IPS-20b (cell line): ENCODE measurements around the gene CATSPERD.
"Not testable (repeated sequence)": the region's sequence is repeated elsewhere in the genome, so short reads cannot be mapped to it uniquely, and the experiment has no call there.

Source experiments
- H3K27ac ChIP-seq: one replicate; pipeline ENCODE4 v1.5.1; 2013; ENCODE audit warnings: low read length
- H3K27me3 ChIP-seq: 2 replicates; pipeline ENCODE4 v1.6.1; 2013; ENCODE audit warnings: mild to moderate bottlenecking, low read length, inconsistent platforms; ENCODE audit not compliant: insufficient read depth
- H3K36me3 ChIP-seq: 2 replicates; pipeline ENCODE4 v1.6.1; 2013; ENCODE audit warnings: low read depth, mild to moderate bottlenecking, inconsistent platforms, low read length, moderate library complexity; ENCODE audit not compliant: insufficient read depth
- H3K4me1 ChIP-seq: 2 replicates; pipeline ENCODE4 v1.6.1; 2013; ENCODE audit warnings: mild to moderate bottlenecking, control low read depth, inconsistent platforms, low read length, moderate library complexity; ENCODE audit not compliant: insufficient read depth
- H3K4me3 ChIP-seq: 2 replicates; pipeline ENCODE4 v1.5.1; 2013; ENCODE audit warnings: mild to moderate bottlenecking, low read length, inconsistent platforms
- H3K9ac ChIP-seq: 2 replicates; pipeline ENCODE4 v1.6.1; 2013; ENCODE audit warnings: low read depth, mild to moderate bottlenecking, inconsistent platforms, low read length, moderate library complexity
- H3K9me3 ChIP-seq: 2 replicates; pipeline ENCODE4 v1.6.1; 2013; ENCODE audit warnings: mild to moderate bottlenecking, low read depth, low read length, inconsistent platforms; ENCODE audit not compliant: insufficient read depth

CATSPERD gene

GRCh38 chr19:5694956-5695648, 25.3 kb upstream of the CATSPERD start:
- H3K27ac ChIP-seq, result no peak overlapping the region
- no peaks in the 10 kb centered on the region for H3K9me3 ChIP-seq
- no peak overlapping the region for H3K4me3 ChIP-seq
- no peaks in the 10 kb centered on the region for H3K4me1 ChIP-seq
- peaks cover 84% of the 10 kb centered on the region for H3K36me3 ChIP-seq
- no peak overlapping the region for H3K9ac ChIP-seq
- no peaks in the 10 kb centered on the region for H3K27me3 ChIP-seq

GRCh38 chr19:5695649-5696195, 24.7 kb upstream of the CATSPERD start:
- no peaks in the 10 kb centered on the region for H3K9me3 ChIP-seq
- H3K36me3 ChIP-seq, result peaks cover 91% of the 10 kb centered on the region
- H3K4me1 ChIP-seq, result no peaks in the 10 kb centered on the region
- H3K27ac ChIP-seq, result no peak overlapping the region
- H3K4me3 ChIP-seq, result no peak overlapping the region
- H3K27me3 ChIP-seq, result no peaks in the 10 kb centered on the region
- no peak overlapping the region for H3K9ac ChIP-seq

- H3K36me3 ChIP-seq, result peaks cover 91% of the 10 kb centered on the region
- no peaks in the 10 kb centered on the region for H3K4me1 ChIP-seq
- no peak overlapping the region for H3K27ac ChIP-seq
- no peak overlapping the region for H3K9ac ChIP-seq
- H3K27me3 ChIP-seq, result no peaks in the 10 kb centered on the region
- no peak overlapping the region for H3K4me3 ChIP-seq
- H3K9me3 ChIP-seq, result no peaks in the 10 kb centered on the region
Measured at GRCh38 chr19:5696196-5697021, 24.0 kb upstream of the CATSPERD start.

DNA sequence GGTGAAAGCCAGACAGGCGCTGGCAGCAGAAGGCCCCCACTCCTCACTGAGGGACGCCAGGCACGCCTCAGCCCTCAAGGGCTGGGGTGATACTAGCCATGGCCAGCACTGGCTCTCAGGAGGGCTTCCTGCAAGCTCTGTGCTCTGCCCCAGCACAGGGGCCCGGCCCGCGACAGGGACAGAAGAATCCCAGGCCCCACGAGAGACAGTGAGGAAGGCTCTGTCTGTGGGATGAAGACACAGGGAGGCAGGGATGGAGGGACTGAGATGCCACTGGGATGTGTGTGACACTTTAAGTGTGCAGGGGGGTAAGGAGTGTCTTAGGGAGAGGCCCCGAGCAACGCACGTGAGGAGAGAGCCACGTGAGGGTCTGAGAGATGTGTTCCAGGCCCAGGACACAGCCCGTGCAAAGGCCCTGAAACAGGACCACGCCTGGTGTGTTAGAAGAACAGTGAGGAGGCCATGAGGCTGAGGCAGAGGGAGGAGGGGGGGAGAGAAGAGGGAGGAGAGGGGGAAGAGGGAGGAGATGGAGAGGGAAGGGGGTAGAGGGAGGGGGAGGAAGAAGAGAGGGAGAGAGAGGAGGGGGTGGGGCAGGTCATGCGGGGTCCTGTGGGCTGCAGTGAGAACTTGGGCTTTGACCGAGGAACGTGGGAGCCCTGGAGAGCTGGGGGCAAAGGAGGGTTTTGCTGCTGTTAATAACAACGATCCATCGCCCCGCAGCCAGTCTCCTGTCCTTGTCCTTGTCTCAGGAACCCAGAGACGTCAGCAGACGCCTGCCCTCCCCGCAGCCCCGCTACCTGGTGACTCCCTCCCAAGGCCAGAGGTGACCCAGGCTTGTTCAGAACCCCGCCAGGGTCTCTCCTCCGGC, 23.2 kb upstream of the CATSPERD start:
- Histone ChIP-seq H3K4me1 (no peaks in the 10 kb centered on the region), H3K4me3 (no peak overlapping the region), H3K9ac (no peak overlapping the region), H3K36me3 (peaks cover 83% of the 10 kb centered on the region), H3K27me3 (no peaks in the 10 kb centered on the region), H3K9me3 (no peaks in the 10 kb centered on the region), H3K27ac (no peak overlapping the region)

DNA sequence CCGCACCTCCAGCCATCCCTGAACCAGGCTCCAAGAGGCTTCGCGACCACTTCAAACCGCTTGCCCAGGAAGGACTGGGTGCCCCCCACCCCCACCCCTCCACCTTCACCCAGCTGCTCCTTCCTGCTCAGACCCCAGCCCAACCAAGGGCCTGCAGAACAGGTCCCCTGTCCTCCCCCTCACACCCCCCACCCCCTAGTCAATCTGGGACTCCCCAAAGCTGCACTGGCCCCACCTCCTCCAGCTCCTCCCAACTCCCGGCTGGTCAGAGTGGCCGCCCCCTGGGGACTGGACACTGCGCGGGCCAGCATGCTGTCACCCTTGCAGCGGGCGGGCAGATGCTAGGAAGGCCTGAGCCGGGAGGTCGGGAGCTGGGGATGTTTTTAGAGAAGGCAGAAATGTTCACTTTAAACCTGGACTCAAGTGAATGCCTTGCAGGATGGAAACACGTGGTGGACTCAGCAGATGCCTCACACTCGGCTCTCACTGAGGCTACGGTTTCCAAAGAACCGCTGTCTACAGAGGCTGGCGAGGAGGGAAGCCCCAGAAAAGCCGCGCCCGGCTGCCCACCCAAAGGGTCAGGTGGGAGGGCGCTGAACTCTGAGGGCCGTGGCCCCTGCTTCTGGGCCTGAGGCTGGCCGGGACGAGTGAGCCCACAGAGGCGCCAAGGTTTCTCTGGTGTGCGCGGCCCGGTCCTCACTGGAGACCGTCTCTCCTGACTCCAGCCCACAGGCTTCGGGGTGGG, 22.4 kb upstream of the CATSPERD start:
- Histone ChIP-seq H3K4me1 (no peaks in the 10 kb centered on the region), H3K4me3 (no peak overlapping the region), H3K27me3 (no peaks in the 10 kb centered on the region), H3K27ac (no peak overlapping the region), H3K9ac (no peak overlapping the region), H3K36me3 (peaks cover 76% of the 10 kb centered on the region), H3K9me3 (no peaks in the 10 kb centered on the region)

- no peak overlapping the region for H3K9ac ChIP-seq
- no peaks in the 10 kb centered on the region for H3K9me3 ChIP-seq
- H3K36me3 ChIP-seq, result peaks cover 76% of the 10 kb centered on the region
- H3K4me1 ChIP-seq, result no peaks in the 10 kb centered on the region
- H3K4me3 ChIP-seq, result no peak overlapping the region
- H3K27ac ChIP-seq, result no peak overlapping the region
- H3K27me3 ChIP-seq, result no peaks in the 10 kb centered on the region
Measured at GRCh38 chr19:5698635-5699422, 21.6 kb upstream of the CATSPERD start.

GRCh38 chr19:5700455-5701092, 19.9 kb upstream of the CATSPERD start:
- Histone ChIP-seq H3K9ac (no peak overlapping the region), H3K36me3 (peaks cover 76% of the 10 kb centered on the region), H3K27ac (no peak overlapping the region), H3K4me3 (no peak overlapping the region), H3K9me3 (no peaks in the 10 kb centered on the region), H3K4me1 (no peaks in the 10 kb centered on the region), H3K27me3 (no peaks in the 10 kb centered on the region)

- H3K9ac ChIP-seq, H3K4me3 ChIP-seq, H3K9me3 ChIP-seq, H3K27me3 ChIP-seq, H3K27ac ChIP-seq, H3K4me1 ChIP-seq: not testable (repeated sequence)
- H3K36me3 ChIP-seq, result peaks cover 76% of the 10 kb centered on the region
Measured at GRCh38 chr19:5702053-5702410, 18.4 kb upstream of the CATSPERD start.

DNA sequence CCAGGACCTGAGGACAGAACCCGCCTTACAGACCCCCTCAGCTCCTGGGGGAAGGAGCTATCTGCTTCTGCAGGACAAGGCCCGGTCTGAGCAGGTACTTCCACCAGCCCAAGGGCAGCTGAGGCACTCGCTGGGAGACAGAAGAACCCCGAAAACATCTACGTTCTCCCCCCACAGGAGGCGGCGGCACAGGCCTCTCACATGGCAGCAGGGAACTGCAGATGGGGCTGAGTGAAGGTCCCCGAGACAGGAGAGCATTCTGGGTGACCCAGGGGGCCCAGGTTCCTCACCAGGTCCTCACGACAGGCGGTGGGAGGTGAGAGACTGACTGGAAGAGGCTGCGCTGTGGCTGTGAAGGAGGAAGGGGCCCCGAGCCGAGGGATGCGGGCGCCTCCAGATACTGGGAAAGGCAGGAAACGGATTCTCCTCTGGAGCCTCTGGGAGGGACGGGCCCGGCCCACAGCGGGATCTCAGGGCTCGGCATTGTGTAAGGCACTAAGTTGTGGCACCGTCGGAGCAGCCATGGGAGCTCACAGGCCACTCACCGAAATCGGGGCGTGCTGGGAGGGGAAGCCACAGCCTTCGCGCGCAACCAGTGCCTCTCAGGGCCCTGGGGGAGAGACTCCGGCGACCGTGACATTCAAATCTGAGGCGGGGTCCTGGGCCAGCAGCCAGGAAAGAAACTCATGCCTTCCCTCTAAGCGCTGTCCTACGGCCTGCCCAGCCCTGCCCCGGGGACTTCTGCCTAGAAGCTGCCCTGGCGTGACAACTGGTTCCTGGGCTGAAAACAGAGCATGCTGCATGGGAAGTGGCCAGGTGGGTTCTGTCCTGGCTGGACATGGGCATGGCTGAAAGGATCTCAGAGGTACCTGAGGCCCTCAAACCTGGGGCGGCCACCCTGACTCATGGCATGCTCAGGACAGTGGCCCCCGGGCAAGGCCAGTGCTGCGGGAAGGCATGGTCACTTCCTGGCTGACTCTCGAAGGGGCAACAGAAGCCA, 16.3 kb upstream of the CATSPERD start:
- H3K9ac ChIP-seq, result no peak overlapping the region
- no peaks in the 10 kb centered on the region for H3K9me3 ChIP-seq
- peaks cover 76% of the 10 kb centered on the region for H3K36me3 ChIP-seq
- H3K4me3 ChIP-seq, result no peak overlapping the region
- H3K27ac ChIP-seq, result no peak overlapping the region
- no peaks in the 10 kb centered on the region for H3K4me1 ChIP-seq
- H3K27me3 ChIP-seq, result no peaks in the 10 kb centered on the region
